Measurements from ENCODE around the gene RRAGC.

Gene RRAGC

GRCh38 chr1:38834221-38834782 lies 25.3 kb downstream of the RRAGC start:
- H3K36me3 ChIP-seq (ENCODE audit: insufficient read depth, low read length): peaks cover 20% of the 10 kb centered on the region; the same call in 1 of the 2 replicates
- no peaks in the 10 kb centered on the region for H3K9me3 ChIP-seq (ENCODE audit: insufficient read depth, low read depth, low read length)
- H3K4me1 ChIP-seq (ENCODE audit: insufficient read depth, low read length, poor library complexity, severe bottlenecking): no peaks in the 10 kb centered on the region
- H3K27me3 ChIP-seq (ENCODE audit: insufficient read depth, low read length, poor library complexity, severe bottlenecking): no peaks in the 10 kb centered on the region
- H3K9ac ChIP-seq (ENCODE audit: low read depth, low read length, poor library complexity, severe bottlenecking): no peak overlapping the region
- TF ChIP-seq EZH2phosphoT487 (IDR thresholded peaks at IDR 0.05; ENCODE audit: borderline replicate concordance) (no peak), CTCF (conservative IDR thresholded peaks at IDR 0.05; ENCODE audit: low read length) (no peak)
- no peaks in the 10 kb centered on the region for H3K9me2 ChIP-seq (replicated peaks; ENCODE audit: low read depth, low read length)
- H3K4me3 ChIP-seq (ENCODE audit: low read length, poor library complexity, severe bottlenecking): no peak overlapping the region
- H3K4me2 ChIP-seq (ENCODE audit: low read depth, low read length, poor library complexity, severe bottlenecking): no peak overlapping the region
- H3F3A ChIP-seq (ENCODE audit: low read depth): no peaks in the 10 kb centered on the region
- H2AFZ ChIP-seq (ENCODE audit: low read length): no peak overlapping the region
- no peaks in the 10 kb centered on the region for H4K20me1 ChIP-seq (ENCODE audit: insufficient read depth, low read length, poor library complexity, severe bottlenecking)
- no peaks in the 10 kb centered on the region for H3K79me2 ChIP-seq (ENCODE audit: insufficient read depth, low read length)

GRCh38 chr1:38833146-38833545 lies 26.4 kb downstream of the RRAGC start:
- H3K27me3 ChIP-seq (ENCODE audit: insufficient read depth, low read length, poor library complexity, severe bottlenecking): no peaks in the 10 kb centered on the region

GRCh38 chr1:38832370-38832734 lies 27.2 kb downstream of the RRAGC start:
- Histone ChIP-seq H2AFZ (ENCODE audit: low read length) (no peak overlapping the region), H3K36me3 (ENCODE audit: insufficient read depth, low read length) (peaks cover 2% of the 10 kb centered on the region; the same call in 1 of the 2 replicates)
- TF ChIP-seq CTCF (conservative IDR thresholded peaks at IDR 0.05; ENCODE audit: low read length) (no peak), EZH2phosphoT487 (IDR thresholded peaks at IDR 0.05; ENCODE audit: borderline replicate concordance) (no peak)

More at GRCh38 chr1:38833146-38833545, 26.4 kb downstream of the RRAGC start:
- Histone ChIP-seq H2AFZ (ENCODE audit: low read length) (no peak overlapping the region), H3K4me3 (ENCODE audit: low read length, poor library complexity, severe bottlenecking) (no peak overlapping the region), H4K20me1 (ENCODE audit: insufficient read depth, low read length, poor library complexity, severe bottlenecking) (no peaks in the 10 kb centered on the region), H3K4me2 (ENCODE audit: low read depth, low read length, poor library complexity, severe bottlenecking) (no peak overlapping the region), H3K9me2 (replicated peaks; ENCODE audit: low read depth, low read length) (no peaks in the 10 kb centered on the region), H3K9me3 (ENCODE audit: insufficient read depth, low read depth, low read length) (no peaks in the 10 kb centered on the region), H3K4me1 (ENCODE audit: insufficient read depth, low read length, poor library complexity, severe bottlenecking) (no peaks in the 10 kb centered on the region), H3F3A (ENCODE audit: low read depth) (no peaks in the 10 kb centered on the region), H3K9ac (ENCODE audit: low read depth, low read length, poor library complexity, severe bottlenecking) (no peak overlapping the region), H3K36me3 (ENCODE audit: insufficient read depth, low read length) (peaks cover 8% of the 10 kb centered on the region; the same call in 1 of the 2 replicates), H3K79me2 (ENCODE audit: insufficient read depth, low read length) (no peaks in the 10 kb centered on the region)
- no peak for TF ChIP-seq EZH2phosphoT487 (IDR thresholded peaks at IDR 0.05; ENCODE audit: borderline replicate concordance)
- TF ChIP-seq CTCF (conservative IDR thresholded peaks at IDR 0.05; ENCODE audit: low read length): no peak

More at GRCh38 chr1:38832370-38832734, 27.2 kb downstream of the RRAGC start:
- no peaks in the 10 kb centered on the region for H3K9me3 ChIP-seq (ENCODE audit: insufficient read depth, low read depth, low read length)
- no peaks in the 10 kb centered on the region for H3K9me2 ChIP-seq (replicated peaks; ENCODE audit: low read depth, low read length)
- no peaks in the 10 kb centered on the region for H3K79me2 ChIP-seq (ENCODE audit: insufficient read depth, low read length)
- no peaks in the 10 kb centered on the region for H3F3A ChIP-seq (ENCODE audit: low read depth)
- H3K4me2 ChIP-seq (ENCODE audit: low read depth, low read length, poor library complexity, severe bottlenecking): no peak overlapping the region
- H3K4me1 ChIP-seq (ENCODE audit: insufficient read depth, low read length, poor library complexity, severe bottlenecking): no peaks in the 10 kb centered on the region
- H3K9ac ChIP-seq (ENCODE audit: low read depth, low read length, poor library complexity, severe bottlenecking): no peak overlapping the region
- no peak overlapping the region for H3K4me3 ChIP-seq (ENCODE audit: low read length, poor library complexity, severe bottlenecking)
- no peaks in the 10 kb centered on the region for H4K20me1 ChIP-seq (ENCODE audit: insufficient read depth, low read length, poor library complexity, severe bottlenecking)
- no peaks in the 10 kb centered on the region for H3K27me3 ChIP-seq (ENCODE audit: insufficient read depth, low read length, poor library complexity, severe bottlenecking)

Measured in Loucy (cell line).